HG03135 (cell line): ENCODE measurements around the gene RALGDS.
A peak's percentile ranks its signal among the peaks of the same experiment; 100 is the strongest.
"Not testable (repeated sequence)": the region's sequence is repeated elsewhere in the genome, so short reads cannot be mapped to it uniquely, and the experiment has no call there.

Experiments
- ATAC-seq: cut with Tn5 transposase; IDR thresholded peaks from one replicate; pipeline ENCODE4 v1.9.1; 2021; ENCODE audit warnings: mild to moderate bottlenecking, moderate library complexity; ENCODE audit not compliant: unreplicated experiment

Gene RALGDS

GRCh38 chr9:133121198-133121914 is at the start of gene RALGDS:
Gene RALGDS (minus strand): TSS chr9:133121240. CDS start chr9:133121154, 86 bp downstream.
- ATAC-seq: peak; percentile 61

- no peak for ATAC-seq
Observed at GRCh38 chr9:133170716-133171115, 49.7 kb upstream of the RALGDS start.

GRCh38 chr9:133169687-133170086 is 48.6 kb upstream of the RALGDS start:
- not testable (repeated sequence) for ATAC-seq

GRCh38 chr9:133169102-133169501 is 48.1 kb upstream of the RALGDS start:
- no peak for ATAC-seq

- no peak for ATAC-seq
Observed at GRCh38 chr9:133168432-133168831, 47.4 kb upstream of the RALGDS start.

- ATAC-seq: no peak
Observed at GRCh38 chr9:133167769-133168168, 46.7 kb upstream of the RALGDS start.

GRCh38 chr9:133167096-133167730 is 46.2 kb upstream of the RALGDS start:
- ATAC-seq: no peak

- ATAC-seq: no peak
Observed at GRCh38 chr9:133166392-133166791, 45.4 kb upstream of the RALGDS start.

GRCh38 chr9:133165452-133165730 is 44.4 kb upstream of the RALGDS start:
- no peak for ATAC-seq

- no peak for ATAC-seq
Observed at GRCh38 chr9:133164191-133164590, 43.2 kb upstream of the RALGDS start.

- ATAC-seq: no peak
Observed at GRCh38 chr9:133163504-133164172, 42.6 kb upstream of the RALGDS start, which contains the start of gene GBGT1. Gene GBGT1 (minus strand): TSS chr9:133163914. CDS start chr9:133162412, 1,502 bp downstream.

GRCh38 chr9:133162861-133163503 is 41.9 kb upstream of the RALGDS start:
- ATAC-seq: no peak

- ATAC-seq: no peak
Observed at GRCh38 chr9:133161547-133161950, 40.5 kb upstream of the RALGDS start.

GRCh38 chr9:133160742-133161546 is 39.9 kb upstream of the RALGDS start:
- no peak for ATAC-seq

- ATAC-seq: no peak
Observed at GRCh38 chr9:133158695-133159094, 37.7 kb upstream of the RALGDS start.

GRCh38 chr9:133155156-133155555 is 34.1 kb upstream of the RALGDS start:
- no peak for ATAC-seq

- ATAC-seq: no peak
Observed at GRCh38 chr9:133154097-133154989, 33.3 kb upstream of the RALGDS start.

GRCh38 chr9:133153227-133154096 is 32.4 kb upstream of the RALGDS start:
- ATAC-seq: no peak
